NCI-H345 treated with DMSO at 0.1 percent for 48 hours (cell line): Measurements from ENCODE around the gene PEX10.

Experiments used
- DNase-seq: peaks from one replicate; lab custom pipeline; 2025; ENCODE audit not compliant: unreplicated experiment; lab: John Stamatoyannopoulos, UW

Gene PEX10

DNA sequence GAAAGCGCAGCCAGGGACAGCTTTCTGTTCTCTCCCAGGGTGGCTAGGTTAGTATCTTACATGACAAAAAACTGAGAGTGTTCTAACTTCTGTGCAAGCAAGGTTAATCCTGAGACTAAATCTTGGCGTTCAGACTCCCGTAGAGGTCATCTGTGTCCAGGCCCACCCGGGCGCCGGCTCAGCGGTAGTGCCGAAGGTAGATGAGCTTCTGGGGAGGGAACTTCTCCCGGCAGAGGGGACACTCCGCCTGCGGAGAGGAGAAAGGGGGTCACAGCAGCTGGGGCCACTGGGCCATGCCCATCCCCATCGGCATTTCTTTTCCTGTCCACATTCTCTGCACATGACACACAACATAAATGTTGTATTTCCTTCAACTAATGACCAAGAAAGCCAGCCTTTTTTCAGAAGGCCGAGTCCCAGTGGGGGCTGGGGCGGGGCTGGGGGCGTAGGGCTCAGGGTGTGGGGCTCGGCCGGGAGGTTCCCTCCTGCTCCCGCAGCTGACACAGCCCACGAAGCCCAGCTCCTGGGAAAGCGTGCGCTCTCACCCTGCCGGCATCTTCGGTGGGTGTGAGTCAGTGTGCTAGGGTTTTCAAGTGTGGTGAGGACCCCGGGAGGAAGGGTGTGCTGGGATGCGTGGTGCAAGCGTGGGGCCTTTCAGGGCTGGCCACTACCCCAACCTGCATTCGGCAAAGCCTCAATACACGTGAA lies 6.6 kb downstream of the PEX10 start:
- no peak for DNase-seq

DNA sequence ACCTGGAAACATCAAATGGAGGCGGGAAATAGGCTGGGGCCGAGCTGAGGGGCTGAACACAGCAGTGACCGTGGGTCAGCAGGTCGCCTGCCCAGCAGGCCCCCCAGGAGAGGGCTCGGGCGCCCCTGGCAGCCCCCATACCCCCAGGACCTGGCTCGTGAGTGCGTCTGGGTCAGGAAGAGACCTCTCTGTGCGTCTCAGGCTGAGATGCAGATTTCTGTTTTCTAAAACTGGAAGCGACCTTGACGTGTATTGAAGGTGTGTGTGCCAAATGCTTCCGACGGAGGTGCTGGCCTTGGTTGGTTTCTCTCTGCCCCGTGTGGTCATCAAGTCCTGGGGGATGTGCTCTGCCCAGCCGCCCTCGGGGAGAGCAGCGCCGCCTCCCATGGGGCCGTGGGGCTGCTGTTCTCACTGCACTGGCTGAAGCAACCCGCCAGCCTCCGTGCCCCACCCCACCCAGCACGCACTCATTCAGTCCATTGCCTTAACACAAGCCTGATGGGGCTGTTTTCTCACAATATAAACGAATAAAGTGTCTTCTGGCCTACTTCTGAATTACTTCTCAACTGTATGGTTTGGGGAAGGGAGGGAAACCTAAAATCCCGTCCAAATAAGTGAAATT lies 7.4 kb downstream of the PEX10 start:
- DNase-seq: no peak

DNA sequence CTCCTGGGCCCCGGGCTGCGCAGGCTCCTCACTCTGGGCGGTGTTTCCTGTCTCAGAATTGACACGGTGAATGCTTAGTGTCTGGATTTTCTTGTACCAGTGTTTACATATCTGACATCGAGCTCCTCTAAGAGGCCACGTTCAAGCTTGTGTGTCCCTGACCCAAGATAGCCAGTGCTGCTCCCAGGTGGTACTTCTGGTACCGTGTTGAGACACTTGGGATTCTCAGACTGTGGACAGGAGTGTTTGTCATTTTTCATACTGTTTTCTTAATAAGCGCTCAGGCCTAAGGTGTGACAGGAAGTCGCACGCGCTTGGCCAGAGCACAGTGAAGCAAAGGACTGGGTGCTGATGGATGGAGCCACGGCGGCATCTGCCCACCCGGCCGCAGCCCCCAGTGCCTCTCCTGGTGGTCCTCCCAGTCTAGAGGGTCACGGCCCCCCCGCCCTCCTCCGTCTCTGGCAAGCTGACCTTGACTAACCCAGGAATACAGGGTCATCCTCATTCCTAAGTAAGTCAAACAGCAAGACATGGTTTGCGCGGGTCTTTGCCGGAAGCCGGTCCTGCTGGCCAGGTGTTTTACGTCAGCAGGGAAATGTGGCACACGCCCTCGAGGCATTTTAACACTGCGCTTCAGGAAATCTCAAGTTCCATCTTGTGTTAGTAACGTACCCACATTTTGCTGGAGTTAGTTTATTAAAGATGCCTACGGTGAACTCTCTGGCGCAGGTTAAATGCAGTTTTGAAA lies 8.0 kb downstream of the PEX10 start:
- no peak for DNase-seq

- DNase-seq: no peak
These were observed 9.1 kb downstream of the PEX10 start for GRCh38 chr1:2403273-2403672.

DNA sequence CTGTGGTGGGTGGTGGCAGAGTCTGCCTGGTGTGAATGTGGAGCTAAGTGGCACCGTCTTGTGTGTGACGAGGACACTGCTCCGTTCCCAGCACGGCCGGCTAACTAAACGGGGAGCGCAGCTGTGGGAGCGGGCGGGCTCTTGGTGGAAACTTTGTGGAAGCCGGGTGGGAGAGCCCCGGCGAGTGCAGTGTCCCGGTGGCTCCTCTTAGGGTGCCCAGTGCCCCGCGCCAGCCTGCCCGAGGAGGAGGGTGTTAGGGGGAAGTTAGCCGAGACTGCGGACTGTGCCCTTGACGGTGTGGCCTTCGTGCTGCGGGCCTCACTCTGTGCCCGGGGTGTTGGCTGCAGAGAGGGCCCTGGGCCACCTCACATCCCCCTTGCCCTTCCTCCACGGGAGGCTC lies 9.9 kb downstream of the PEX10 start:
- no peak for DNase-seq

DNA sequence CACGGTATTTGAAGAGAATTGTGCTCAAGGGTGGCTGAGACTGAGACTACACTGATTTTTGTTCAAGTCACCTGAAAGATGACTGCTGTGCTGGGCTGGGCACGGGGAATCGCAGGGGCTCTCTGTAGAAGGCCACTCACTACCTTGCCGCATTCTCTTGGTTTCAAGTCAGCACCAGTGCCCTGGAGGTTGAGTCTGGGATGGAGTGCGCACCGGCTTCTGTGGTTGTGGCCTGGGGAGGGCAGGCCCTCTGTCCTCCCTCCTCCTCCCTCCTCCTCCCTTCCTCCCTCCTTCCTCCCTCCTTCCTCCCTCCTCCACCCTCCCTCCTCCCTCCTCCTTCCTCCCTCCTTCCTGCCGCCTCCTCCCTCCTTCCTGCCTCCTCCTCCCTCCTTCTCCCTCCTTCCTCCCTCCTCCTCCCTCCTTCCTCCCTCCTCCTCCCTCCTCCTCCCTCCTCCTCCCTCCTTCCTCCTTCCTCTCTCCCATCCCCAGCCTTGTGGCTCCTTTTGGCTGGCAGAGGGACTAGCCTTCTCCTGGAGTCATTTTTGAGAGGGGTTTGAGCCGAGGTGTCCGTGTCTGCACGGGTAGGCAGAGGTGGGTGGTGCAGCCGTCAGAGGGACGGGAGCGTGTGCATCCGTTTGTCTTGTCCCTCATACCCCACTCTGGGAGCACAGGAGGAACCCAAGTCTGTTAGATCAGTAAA lies 11.3 kb downstream of the PEX10 start:
- DNase-seq: no peak

DNA sequence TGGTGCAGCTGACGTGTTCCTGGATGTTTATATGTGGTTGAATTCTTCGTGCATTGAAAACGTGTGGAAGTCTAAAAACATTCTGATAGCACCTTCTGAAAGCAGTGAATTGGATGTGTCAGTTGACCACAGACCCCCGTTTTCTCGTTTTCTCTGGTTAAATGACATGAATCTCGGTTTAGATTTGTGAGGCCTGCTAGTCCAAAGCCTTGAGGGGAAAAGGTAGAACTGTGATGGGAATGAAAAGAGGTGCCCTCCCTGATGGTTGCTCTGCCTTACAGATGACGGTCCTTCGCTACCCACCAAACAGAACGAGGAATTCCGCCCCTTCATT lies 11.8 kb downstream of the PEX10 start:
- DNase-seq: no peak

DNA sequence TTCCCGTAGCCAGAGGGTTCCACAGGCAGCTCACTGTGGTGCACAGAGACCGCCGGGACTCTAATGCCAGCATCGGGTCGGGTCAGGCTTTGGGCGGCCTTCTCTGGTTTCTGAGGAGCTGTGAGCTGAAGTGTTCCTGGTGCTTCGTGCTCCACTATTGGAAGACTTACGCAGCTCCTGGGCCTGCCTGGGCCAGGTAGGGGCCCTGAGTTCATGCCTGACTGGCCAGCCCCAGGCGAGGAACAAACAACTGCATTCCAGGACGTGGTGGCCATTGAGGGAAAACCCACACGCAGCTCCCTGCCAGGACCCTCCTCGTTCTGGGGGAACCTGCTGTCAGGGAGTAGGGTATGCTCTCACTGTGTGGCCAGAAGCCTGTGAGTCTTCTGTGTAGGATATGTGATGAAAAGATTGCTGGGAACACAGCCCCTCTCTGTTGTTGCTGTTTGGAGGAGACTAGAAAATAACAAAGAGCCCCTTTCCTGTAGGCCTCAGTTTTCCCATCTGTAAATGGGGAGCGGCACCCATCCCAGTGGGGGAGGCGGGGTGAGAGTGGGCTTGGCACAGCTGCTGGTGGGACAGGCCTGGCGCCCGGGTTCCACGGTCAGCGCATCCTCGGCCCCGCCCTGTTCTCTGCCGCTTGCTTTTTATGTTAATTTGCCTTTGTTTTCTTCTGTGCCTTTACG lies 12.3 kb downstream of the PEX10 start:
- DNase-seq: no peak

GRCh38 chr1:2398871-2399270 lies 13.5 kb downstream of the PEX10 start:
- no peak for DNase-seq

DNA sequence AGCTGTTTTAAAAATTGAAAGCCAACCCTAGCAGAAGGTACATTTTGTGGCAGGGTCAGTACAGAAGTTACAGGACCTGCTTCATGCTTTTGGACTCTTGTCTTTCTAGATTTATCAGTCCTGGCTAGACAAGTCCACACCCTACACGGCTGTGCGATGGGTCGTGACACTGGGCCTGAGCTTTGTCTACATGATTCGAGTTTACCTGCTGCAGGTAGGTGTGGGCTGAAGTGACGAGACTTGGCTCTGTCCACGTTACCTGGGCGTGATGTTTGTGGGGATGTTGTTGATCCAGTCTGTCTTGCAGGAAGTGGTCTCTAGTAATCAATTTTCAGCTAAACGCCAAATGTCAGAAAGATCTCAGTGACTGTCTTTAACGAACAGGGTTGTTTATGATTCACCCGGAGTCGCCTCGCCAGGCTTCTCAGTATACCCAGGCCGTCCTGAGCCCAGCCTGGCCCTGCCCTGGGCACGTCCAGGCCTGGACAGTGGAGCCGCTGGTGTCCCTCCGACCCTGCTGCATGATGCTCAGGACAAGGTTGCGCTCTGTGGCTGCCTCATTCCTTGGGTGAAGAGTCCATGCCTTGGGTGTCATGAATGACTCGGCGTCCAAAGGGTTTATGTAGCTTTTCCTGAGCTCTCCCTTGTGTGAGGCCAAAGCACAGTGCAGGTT lies 15.2 kb downstream of the PEX10 start:
- DNase-seq: no peak

DNA sequence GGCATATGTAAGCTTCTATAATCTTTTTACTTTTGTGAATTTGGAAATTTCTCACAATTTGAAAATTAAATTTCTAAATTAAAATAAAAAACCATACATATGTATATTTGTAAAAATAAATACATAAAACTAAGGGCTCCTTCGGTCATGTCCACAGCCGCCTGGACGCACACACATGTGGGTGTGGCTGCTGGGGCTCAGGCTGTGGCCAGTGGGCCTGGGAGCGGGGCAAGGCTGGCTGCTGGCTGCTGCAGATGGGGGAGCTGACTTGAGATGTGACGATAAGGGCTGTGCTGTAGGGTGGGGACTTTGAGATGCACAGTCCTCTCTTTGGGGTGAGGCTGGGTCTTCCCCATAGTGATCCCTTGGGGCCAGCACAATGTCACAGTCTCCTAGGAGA lies 15.9 kb downstream of the PEX10 start:
- no peak for DNase-seq

GRCh38 chr1:2396059-2396458 lies 16.3 kb downstream of the PEX10 start:
- no peak for DNase-seq

DNA sequence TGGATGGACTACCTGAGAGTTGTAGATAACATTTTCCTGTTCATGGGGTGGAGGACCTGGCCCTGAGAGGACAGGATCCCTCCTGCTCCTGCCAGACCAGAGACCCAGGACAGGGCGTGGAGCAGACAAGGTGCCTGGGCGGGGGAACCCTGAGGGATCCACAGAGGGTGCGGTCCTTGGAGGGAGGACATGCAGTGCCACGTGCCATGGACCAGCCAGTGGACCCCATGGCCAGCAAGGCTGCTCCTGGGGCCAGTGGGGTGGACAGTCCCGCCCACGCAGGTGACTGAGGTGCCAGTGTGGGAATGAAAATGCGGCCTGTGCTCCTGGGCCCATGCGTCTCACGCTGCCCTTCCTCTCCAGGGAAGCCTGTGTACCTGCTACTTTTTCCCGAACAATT lies 17.1 kb downstream of the PEX10 start:
- no peak for DNase-seq

GRCh38 chr1:2394761-2395160 lies 17.6 kb downstream of the PEX10 start:
- no peak for DNase-seq

DNA sequence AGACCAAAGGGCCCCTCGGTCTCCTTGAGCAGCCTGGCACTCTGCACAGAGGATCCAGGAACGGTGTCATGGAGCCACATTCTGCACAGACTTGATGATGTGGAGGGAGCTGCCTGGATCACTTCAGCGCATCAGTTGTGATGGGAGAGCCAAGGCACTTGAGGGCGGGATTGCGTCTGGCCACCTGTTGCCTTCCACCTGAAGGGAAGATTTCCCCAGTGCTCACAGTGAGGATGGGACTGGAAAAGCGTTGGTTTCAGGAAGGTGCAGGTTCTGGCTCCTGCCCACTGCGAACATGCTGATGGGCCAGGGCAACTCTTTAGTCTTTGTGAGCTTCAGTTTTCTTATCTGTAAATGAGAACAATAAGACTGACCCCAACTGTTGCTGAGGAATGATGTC lies 18.1 kb downstream of the PEX10 start:
- DNase-seq: no peak

DNA sequence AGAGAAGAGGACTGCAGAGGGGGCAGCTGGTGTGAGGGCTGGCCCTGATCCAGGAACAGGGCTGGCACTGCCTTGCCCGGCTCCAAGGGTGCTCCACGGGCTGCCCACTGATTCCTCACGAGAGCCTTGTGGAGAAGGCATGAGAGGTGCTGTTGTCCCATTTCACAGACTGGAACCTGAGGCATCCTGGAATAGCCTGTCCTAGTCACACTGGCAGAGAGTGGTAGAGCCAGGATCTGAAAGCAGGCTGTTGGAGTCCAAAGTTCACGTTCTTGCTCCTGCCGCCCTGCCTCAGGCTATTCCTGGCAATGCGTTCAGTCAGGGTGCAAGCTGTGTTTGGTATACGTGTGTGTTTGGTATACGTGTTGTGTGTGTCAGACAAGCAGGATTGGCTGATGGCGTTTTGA lies 18.9 kb downstream of the PEX10 start:
- no peak for DNase-seq

GRCh38 chr1:2392686-2393085 lies 19.7 kb downstream of the PEX10 start:
- no peak for DNase-seq

GRCh38 chr1:2391931-2392509 lies 20.3 kb downstream of the PEX10 start:
- DNase-seq: no peak

DNA sequence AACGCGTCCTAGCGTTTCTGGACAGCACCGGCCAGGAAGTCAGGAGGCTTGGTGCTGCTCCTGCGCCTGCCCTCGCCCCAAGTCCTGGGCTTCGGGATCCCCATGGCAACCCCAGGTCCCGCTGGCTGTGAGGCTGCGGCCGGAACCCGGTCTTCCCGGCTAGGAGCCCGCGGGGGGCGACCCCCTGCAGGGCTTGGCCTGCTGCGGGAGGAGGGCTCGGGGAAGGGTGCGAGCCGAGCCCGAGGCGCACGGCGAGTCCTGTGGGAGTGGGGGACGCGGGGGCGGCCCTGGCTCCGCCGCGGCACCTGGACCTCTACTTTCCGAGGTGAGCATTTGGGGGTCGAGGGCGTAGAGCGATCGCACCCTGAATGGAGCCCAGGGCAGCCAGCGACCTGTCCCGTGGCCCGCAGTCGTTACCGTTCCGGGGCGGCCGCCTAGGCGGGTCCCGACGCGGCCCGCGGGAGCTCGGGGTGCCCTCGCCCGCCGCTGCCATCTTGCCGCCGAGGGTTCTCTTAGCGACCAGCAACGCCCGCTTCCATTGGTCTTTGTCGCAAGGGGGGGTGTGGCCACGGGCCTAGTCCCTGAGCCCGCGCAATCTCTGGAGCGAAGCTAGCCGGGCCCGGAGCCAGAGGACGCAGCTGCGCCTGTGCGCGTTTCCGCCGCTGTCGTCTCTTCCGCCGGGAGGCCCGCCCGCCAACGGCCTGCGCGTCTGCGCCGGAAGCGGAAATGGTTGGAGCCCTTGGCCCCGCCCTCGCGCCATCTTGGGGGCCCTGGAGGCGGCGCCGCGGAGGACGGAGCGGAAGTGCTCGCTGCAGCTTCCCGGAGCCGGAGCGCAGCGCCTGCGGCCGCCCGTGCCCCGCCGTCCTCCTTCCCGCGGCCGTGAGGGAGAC lies 21.1 kb downstream of the PEX10 start, which contains the start of the genes MORN1 and RER1:
Gene MORN1 (minus strand): TSS at position 514 of the 890 bp plus-strand sequence. CDS start 21 bp downstream, at position 493.
Gene RER1 (plus strand): TSS at position 801 of the 890 bp plus-strand sequence. CDS start 3,950 bp downstream, outside the sequence.
- DNase-seq: peak; percentile 96
